HG02870 (cell line): ENCODE measurements around the gene CCNY.

Experiments used
- ATAC-seq: cut with Tn5 transposase; IDR thresholded peaks from one replicate; pipeline ENCODE4 v1.9.1; 2021; ENCODE audit warnings: mild to moderate bottlenecking, moderate library complexity; ENCODE audit not compliant: unreplicated experiment

CCNY gene

GRCh38 chr10:35331894-35332640 lies 4.2 kb upstream of the CCNY start:
- no peak for ATAC-seq

DNA sequence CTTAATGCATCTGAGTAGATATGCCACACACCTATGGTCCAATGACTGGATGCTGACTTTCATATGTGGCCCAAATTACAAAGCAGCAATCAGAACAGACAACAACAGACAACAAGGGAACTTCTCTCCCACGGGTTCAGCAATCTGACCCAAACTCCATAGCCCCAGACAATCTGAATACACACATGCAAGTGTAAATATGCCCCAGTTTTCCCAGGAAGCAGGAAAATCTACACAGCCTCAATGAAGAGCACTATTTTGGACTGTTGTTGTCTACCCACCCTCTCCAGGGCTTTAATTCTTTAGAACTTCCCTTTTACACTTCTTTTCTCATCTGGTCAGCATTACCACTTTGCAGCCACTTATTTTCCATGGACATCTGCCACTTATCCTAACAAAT lies 2.0 kb upstream of the CCNY start:
- ATAC-seq, result no peak

DNA sequence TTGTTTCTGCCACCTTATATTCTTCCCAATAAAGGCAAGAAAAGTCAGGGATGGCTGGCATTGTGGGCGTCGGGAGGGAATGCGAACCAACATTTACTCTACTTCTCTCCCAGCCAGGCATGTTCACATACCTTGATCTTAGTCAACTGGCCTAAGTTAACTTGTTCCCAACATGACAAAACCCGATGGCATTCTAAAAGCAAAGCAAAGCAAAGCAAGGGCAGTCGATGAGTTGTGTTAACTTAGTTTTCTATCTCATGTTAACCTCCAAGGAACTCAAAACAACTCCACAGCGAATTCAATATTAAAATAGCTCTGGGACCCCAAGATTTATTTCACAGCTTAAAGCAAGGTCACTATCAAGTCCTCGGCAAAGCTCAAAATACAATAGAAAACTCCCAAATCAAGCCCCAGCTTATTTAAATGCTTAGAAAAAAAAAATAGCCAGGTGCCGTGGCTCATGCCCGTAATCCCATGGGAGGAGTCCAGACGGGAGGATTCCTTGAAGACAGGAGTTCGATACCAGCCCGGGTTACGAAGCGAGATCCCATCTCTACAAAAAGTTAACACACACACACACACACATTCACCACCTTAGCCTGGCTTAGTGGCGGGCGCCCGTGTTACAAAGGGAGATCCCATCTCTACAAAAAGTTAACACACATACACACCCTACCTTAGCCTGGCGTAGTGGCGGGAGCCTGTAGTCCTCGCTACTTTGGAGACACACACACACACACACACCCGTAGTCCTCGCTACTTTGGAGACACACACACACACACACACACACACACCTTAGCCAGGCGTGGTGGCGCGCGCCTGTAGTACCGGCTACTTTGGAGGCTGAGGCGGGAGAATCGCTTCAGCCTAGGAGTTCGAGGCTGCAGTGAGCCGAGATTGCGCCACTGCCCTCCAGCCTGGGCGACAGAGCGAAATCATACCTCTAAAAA lies 901 bp upstream of the CCNY start:
- no peak for ATAC-seq

DNA sequence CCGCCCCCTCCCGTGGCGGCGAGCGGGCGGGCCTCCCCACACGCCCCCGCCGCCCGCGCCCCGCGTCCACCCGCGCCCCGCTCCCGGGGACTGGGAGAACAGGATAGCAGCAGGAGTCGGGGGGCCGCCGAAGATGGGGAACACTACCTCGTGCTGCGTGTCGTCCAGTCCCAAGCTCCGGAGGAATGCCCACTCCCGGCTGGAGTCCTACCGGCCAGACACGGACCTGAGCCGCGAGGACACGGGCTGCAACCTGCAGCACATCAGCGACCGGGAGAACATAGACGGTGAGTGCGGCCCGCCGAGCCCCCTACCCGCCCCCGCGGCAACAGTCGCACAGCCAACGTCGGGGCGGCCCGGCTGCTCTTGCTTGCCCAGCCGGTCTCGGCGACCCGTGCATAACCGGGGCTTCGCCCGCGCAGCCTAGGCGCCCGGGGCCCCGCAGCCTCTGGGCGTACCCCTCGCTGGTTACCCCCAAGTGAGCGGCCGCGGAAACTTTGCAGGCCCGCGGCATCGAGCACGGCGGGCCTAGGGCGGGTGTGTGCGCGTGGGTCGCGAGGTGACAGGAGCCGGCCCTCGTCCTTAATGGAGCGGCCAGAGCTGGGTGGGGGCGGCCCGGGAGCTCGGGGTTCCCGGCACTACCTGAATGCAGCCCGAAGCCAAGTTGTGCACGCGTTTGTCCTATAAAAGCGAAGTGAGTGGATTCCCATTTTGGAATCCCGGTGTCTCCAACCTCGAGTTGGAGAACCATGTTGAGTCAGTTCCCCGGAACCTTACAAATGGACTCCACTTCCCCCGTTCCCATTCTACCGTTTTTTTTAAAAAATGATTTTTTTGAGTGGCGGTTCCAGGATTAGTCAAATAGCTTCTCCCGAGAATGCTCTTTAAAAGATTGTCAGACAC lies 863 bp downstream of the CCNY start:
- ATAC-seq, result peak; percentile 0

DNA sequence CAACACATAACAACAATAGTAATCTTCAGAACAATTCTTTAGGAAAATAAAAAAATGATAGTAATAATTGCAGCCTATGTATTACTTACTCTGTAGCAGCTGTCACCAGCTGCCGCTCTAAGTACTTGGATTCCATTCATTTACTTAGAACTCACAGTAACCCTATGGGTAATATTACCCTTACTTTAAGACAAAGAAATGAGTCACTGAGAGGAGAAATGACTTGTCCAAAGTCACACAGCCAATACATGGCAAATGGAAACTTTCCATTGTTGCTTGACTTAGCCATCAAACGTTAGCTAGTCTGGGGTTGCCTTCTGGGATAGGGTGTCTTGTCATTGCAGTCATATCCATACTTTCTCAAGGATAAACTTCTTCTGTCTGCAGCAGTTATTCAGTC lies 3.6 kb downstream of the CCNY start:
- peak; percentile 64 for ATAC-seq

- ATAC-seq, result no peak
These were observed 4.7 kb downstream of the CCNY start for GRCh38 chr10:35340975-35341374.

GRCh38 chr10:35341521-35341920 lies 5.2 kb downstream of the CCNY start:
- peak; percentile 66 for ATAC-seq

DNA sequence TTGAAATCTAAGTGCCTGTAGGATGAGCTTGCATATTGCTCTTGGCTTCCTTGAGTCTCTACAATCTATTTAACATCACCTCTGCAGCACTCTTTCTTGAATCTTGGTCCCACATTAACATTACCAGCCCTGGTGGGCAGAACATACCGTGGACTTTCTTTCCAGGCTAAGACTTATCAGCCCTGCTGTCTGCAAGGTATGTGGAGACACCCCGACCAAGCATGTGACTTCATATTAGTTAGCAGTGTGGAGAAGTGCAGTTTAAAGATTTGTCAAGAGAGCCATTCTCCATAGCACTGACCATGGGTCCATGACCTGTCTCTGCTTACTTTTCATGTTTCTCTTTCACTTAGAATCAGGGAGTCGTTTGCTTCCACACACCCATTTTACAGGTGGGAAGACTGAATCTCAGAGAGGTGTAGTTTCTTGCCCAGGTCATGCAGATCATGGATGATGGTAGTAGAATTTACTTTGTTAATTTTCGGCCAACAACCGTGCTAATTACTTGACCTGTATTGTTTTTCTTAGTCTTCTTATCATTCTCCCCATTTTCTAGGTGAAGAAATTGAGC lies 6.0 kb downstream of the CCNY start:
- ATAC-seq, result no peak

- ATAC-seq, result no peak
These were observed 7.4 kb downstream of the CCNY start for GRCh38 chr10:35343739-35344138.

GRCh38 chr10:35345383-35345742 lies 9.1 kb downstream of the CCNY start:
- no peak for ATAC-seq

- ATAC-seq, result no peak
These were observed 9.9 kb downstream of the CCNY start for GRCh38 chr10:35346248-35346647.

- ATAC-seq, result no peak
These were observed 10.8 kb downstream of the CCNY start for GRCh38 chr10:35347121-35347562.

DNA sequence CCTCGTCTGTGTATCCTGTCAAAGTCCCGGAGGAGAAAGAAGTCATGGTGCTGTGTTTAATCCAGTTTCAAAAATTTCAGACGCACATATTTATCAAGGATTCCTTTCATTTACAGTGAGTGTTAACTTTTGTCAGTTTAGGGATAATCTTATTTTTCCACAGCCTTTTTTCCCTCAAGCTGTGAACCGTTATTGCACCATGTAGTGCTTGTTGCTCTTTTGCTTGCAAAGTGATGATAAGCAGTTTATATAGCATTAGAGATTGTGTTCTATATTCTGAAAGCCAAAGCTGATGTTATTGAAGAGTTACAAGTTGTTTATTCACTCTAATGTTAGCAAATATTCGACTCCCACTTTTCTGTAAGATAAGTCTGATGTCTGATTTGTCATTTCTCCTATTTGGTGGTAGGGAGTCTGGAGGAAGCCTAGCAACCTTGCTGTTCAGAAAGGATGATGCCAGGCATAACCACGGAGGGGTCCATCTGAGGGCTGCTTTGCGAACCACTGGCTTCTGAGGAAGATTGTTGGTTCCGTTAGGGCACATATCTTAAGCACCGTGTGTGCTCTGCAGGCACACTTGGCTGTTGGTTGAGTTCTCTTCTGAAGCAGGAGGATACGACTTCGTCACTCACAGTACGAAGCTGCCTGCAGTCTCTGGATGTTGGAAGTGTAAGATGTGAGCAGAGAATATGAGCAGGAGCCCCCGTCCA lies 11.7 kb downstream of the CCNY start:
- no peak for ATAC-seq

DNA sequence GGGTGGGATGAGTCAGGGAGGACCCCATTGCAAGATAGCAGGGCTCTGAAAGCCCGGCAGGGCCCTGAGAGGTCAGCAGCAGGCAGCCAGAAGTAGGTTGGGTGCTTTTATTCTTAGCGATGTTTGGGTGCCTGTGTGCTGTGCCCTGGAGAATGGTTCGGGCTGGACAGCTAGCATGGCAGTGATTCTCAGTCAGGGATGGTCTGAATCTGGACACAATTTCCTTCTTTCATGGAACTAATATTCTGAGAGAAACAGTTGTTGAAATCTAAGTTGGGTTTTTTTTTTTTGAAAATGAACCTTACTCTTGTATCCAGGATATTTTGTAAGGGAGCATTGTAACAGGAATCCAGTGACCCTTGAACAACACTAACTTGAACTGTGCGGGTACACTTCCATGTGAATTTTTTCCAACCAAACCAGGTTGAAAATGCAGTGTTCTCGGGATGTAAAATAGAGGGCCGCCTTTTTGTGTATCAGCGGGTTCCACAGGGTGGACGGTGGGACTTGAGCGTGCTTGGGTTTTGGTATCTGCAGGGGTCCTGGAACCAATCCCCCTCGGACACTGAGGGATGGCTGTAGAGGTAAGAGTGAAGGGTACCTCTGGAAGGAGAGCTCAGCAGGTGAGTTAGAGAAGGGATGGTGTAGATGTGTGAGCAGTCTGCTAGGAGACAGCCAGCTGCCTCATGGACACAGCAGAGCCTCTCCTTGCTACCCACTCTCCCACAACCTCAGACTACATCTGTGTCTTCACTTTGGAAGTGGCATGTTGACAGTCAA lies 12.5 kb downstream of the CCNY start:
- ATAC-seq, result no peak

DNA sequence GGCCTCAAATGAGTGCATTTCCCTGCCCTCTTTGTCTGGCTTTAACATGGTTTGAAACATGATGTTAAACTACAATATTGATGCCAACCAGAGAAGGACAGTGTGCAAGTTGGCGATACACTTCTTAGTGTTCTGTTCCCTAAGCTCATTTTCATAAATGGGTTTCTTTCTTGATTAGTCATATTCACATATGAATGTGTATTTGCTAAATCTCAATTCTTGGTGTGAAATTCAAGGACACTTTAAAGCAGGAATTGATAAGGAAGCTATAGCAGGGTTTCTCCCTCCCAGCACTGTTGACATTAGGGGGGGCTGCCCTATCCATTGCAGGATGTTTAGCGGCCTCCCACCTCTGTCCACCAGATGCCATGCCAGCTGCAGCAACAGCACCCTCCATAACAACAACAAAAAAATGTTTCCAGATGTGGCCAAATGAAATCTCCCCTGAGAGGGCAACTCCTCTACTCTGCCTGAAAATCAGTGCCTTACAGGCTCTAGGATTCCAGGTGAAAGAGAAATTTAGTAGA lies 13.1 kb downstream of the CCNY start:
- no peak for ATAC-seq

GRCh38 chr10:35351021-35351420 lies 14.7 kb downstream of the CCNY start:
- ATAC-seq, result no peak

DNA sequence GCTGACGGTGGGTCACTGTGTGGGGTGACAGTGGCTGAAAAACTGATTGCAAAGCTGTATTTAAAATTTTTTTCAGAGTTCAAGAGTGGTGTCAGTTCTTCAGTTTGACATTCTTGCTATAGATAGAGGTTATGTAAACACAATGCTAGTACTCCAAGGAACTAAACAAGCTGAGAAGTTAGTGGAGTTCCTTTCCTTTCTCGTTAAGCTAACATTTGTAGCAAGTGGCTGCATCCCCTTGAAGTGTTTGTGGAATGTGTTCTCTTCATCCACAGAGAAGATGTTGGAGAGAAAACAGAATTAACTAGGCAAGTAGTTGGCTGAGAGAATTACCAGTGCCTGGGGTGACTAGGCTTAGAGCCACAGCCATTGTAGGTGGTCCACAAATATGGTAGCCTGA lies 15.8 kb downstream of the CCNY start:
- no peak for ATAC-seq

DNA sequence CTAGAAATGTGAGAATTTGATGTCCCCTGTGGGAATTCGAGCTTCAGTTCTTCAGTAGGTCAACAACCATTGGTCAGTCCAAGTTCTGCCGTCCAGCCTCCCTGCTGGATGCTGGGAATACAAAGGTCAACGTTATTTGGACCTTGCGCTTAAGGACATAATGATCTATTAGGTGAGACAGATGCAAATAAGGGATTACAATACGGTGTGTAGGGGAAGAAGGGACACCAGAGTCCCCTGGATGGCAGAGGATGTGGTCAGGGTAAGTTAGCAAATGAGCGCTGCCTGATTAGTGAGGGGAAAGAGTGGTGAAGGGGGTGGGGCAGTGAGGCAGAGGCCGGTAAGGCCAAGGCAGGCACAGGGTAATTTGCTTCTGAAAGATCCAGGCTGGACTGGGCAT lies 16.2 kb downstream of the CCNY start:
- ATAC-seq, result no peak

DNA sequence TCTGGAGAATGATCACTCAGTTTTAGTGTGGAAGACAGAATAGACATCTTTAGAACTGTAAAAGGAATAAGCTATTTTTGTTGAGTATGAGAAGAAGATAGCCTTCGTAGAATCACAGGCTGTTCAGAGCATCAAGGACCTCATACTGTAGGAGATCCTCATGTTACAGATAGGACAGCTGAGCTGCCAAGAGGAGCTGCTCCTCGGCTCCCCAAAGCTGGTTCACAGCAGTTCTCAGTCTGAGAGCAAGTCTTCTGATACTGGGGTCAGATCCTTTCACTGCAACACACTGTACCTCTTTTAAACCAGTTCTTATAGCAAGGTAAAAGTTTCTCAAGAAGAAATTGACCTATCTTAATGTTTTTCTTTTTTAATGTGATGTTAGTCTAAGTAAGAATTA lies 17.1 kb downstream of the CCNY start:
- no peak for ATAC-seq
